TTC549 (cell line): ENCODE data around the gene FRMPD4.

Experiments
- FAIRE-seq: peaks from 2 replicates; lab custom pipeline; 2012; peaks lifted over from hg19 to GRCh38; lab: Jason Lieb, UNC

FRMPD4 gene

DNA sequence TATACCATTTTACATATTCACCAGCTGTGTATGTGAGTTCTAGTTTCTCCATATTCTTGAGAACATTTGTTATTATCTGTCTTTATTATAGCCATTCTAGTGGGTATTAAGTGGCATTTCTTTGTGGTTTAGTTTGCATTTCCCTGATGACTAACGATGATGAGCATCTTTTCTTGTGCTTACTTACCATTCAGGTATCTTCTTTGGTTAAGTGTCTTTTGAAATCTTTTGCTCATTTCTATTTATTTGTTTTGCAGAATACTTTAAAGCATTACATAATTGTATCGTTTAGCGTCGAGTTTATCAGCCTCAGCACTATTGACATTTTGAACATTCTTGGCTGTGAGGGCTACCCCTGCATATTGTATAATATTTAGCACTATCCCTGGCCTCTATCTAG is 85.4 kb downstream of the FRMPD4 start:
- no peak for FAIRE-seq

- FAIRE-seq: no peak
Measured at GRCh38 chrX:12225107-12225506, 86.8 kb downstream of the FRMPD4 start.

GRCh38 chrX:12227412-12228041 is 89.3 kb downstream of the FRMPD4 start:
- no peak for FAIRE-seq

- FAIRE-seq: no peak
Measured at GRCh38 chrX:12228862-12229261, 90.6 kb downstream of the FRMPD4 start.

DNA sequence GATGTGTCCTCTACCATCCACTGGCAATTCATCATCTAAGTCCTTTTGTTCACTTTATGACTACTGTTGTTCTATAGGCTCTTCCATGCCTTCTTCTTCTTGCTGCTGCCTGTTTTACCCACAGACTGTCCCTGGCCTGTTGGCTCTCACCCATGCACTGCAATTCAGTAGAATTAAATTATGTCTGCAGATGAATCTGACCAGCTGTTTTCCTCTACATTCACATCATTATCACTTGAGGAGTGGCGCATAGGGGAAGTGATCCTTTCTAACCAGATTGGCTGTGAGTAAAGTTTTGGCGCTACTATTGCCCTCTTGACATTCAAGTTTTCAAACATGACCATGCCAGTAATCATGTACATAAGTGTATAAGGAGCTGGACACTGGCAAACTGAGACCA is 91.7 kb downstream of the FRMPD4 start:
- FAIRE-seq: no peak

DNA sequence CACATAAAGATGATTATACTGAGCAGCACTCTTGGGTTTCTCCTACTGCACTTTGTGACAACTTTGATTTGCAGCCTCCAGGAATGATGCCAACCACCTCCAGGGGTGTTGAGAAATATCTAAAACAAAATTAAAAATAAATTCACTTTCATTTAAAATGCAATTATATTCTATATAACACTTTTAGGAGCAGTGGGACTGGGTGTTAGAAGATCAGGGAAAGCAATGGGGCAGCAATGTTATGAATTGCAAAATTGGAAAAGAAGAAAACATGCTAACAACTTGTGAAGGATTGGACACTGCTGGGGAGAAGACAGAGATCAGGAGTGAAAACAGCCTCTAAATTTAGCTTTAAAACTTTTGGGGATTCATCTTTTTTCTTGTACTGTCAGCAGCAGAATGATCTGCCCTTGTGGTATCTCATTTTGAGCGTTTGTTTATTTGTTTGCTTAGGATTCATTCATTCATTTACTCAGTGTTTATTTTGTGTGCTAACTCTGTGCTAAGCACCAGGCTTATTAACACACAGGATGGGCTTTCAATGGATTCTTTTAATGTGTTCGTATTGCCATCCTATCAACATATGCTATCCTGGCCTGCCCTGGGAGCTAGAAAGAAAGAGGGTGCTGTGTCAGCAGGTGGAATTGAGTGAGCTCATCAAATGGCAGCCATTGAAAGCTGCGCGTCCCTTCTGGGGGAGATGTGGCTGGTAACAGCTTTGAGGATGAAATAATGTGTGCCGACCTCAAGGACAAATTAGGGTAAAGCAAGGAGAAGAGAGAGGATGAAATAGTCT is 96.5 kb downstream of the FRMPD4 start:
- FAIRE-seq: no peak

DNA sequence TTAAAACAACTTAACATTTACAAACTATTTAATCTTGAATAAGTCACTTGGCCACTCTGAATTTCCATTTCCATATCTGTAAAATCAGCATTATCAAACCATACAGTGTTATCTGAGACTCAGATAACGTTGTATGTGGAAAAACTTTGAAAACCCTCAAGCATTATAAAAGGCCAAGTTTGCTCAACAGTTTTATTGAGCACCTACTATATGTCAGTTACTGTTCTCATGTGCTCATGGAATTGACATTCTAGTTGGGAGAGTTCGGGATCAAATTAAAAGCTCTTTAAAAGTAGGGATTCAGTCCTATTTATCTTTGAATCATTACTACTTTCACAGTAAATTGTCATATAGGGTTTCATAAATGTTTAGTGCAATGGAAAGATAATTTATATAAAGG is 97.9 kb downstream of the FRMPD4 start:
- FAIRE-seq: no peak

GRCh38 chrX:12237131-12237530 is 98.9 kb downstream of the FRMPD4 start:
- no peak for FAIRE-seq

DNA sequence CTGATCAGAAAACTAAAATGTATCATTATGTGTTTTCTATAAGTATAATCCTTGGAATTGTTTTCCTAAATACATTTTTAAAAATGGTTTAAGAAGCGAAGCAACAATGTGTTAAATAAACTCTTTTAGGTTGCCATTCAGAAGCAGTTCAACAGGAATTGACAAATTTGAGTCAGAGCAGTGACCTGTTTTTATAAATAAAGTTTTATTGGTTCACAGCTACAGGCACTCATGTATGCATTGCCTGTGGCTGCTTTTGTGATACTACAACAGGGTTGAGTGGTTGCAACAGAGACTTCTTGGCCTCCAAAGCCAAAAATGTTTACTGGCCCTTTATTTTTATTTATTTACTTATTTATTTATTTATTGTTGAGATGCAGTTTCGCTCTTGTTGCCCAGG is 99.5 kb downstream of the FRMPD4 start:
- FAIRE-seq: no peak

DNA sequence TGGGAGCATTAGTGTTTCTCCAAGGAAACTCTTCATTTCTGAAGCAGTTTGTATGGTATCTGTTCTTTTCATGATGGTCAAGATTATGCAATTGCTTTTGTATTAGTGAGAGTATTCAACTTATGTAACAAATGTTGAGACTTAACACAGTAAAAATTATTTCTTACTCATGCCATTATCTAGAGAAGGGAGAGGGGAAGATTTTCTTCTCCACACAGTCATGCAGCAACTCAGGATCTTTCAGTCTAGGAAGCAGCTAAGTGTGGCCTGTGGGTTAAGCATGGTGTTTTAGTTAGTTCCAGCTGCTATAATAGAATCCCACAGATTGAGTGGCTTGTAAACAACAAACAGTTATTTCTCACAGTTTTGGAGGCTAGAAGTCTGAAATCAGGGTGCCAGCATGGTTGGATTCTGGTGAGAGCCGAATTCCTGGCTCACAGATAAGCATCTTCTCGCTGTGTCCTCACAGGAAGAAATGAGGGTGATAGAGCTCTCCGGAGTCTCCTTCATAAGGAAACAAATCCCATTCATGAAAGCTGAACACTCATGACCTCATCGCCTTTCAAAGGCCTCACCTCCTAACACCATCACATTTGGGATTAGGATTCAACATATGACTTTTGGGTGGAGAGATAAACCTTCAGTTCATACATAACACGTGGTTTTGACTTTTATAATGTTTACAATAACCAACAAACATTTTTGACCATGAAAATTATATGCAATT is 101.2 kb downstream of the FRMPD4 start:
- no peak for FAIRE-seq

DNA sequence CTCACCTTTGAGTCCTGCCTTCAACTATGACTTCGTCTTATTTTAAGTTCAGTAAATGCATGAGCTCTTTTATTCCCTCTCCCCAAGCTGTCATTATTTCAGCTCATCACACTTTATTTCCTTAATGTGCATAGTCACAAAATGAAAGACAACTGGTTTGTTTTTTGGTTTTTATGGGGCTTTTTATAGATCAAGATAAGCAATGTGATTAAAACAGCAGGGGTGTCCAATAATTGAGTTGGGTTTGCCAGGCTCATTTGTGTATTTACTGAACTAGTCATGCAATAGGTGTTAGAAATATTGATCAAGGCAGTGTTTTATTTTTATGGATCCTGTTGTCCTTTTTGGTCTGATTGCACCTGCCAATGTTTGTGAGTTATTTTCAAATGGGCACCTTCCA is 102.2 kb downstream of the FRMPD4 start:
- no peak for FAIRE-seq

DNA sequence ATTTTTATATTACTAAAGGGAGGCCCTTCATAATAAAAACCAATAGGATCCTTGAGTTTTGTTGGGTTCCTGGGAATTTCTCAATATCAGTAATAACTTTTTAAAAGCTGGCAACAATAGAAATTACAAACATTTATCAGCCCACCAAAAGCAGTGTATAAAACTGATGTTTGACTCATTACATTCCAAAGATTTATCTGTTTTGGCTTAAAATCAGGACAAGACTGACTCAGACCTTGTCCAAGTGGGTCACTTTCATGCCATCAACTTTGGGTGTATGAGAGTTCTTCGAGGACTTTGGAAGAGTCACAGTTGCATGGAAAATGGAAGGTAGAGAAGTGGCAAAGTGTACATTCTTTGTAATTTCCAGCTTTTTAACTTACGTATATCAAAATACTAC is 102.8 kb downstream of the FRMPD4 start:
- no peak for FAIRE-seq

DNA sequence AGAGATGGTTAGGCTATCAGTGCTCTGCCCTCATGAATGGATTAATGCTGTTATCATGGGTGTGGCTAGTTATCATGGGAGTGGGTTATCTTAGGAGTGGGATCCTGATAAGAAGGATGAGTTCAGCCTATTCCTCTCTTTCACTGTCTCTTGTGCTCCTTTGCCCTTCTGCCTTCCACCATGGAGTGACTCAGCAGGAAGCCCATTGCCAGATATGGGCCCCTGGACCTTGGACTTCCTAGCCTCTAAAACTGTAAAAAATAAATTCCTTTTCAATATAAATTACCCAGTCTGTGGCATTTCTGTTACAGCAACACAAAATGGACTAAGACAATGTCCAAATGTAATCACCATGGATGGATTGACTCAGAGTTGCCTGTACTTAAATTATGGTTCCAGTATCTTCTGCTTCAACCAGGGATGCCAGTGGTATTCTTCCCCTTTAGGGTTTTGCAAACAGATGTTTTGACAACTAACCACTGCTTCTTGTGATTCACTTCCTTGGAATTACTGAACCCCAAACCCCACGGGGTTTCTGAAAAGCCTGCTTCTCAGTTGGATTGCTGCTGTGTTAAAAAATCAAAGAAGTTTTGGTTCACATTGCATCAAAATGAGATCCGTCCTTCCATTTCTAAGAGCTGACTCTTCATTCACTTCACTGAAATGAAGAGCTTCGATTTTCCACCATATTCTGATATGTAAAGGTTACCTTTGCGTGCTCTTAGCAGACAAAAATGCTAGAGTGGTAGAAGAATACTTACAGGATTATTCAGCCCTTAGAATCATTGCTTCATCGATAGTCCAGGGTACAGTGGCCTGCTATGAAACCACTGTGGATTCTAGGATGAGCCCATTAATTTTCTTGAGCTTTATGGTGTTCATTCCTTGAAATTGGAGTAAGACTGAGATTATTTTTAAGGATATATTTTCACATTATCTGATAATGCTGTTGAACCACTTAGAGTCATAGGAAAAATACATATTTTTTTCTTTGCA is 107.7 kb downstream of the FRMPD4 start:
- FAIRE-seq: no peak

GRCh38 chrX:12249997-12250396 is 111.7 kb downstream of the FRMPD4 start:
- FAIRE-seq: no peak

GRCh38 chrX:12263211-12263610 is 124.9 kb downstream of the FRMPD4 start:
- FAIRE-seq: no peak

DNA sequence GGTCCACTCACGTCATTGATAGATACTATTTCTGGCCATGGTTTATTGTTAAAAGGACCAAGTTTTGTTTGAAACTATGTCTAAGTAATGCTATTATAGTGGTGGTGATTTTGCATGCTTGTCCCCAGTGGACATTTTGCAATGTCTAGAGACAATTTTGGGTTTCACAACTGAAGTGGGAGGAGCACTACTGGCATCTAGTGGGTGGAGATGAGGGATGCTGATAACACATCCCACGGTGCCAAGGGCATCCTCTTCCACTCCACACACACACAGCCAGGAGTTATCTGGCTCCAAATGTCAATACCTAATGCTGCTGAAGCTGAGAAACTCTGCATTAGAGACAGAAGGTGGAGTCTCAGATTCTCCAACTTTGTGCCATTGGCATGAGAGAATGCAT is 131.2 kb downstream of the FRMPD4 start:
- FAIRE-seq: no peak

GRCh38 chrX:12278151-12278550 is 139.9 kb downstream of the FRMPD4 start:
- FAIRE-seq: no peak

GRCh38 chrX:12282991-12283390 is 144.7 kb downstream of the FRMPD4 start:
- FAIRE-seq: no peak

GRCh38 chrX:12292996-12293765 is 154.9 kb downstream of the FRMPD4 start:
- no peak for FAIRE-seq

DNA sequence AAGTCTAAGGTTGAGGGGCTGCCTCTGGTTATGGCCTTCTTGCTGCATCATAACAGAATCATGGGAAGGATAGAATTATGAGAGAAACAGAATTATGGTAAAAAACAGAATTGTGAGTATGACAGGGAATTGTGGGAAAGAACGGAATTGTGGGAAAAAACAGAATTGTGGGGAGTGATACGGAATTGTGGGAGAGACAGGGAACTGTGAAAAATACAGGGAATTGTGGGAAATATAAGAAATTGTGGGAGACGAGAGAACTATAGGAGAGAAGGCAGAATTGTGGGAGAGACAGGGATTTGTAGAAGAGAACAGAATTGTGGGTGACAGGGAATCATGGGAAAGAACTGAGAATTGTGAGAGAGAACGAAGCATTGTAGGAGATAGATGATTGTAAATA is 159.1 kb downstream of the FRMPD4 start:
- FAIRE-seq: no peak

DNA sequence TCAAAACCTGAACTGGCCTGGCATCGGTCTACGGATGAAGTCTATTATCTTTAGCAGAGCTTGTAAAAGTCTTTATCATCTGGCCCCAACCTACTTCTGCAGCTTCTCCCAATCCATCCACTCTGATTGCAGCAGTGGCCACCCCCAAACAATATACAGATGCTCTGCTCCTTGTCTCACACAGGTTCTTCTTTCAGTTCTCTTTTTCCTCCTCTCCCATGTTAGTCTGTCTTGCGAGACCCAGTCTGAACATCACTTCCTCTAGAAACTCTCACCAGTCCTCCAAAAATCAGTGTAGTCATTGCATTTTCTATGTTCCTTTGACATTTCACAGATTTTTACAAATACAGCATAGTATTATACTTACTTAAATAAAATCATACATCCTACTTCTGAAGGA is 163.0 kb downstream of the FRMPD4 start:
- no peak for FAIRE-seq
